ENCODE measurements around the gene CDON.

Gene CDON

GRCh38 chr11:126109941-126110731, 47.5 kb upstream of the CDON start:
- no peak overlapping the region for H3K4me3 ChIP-seq (ENCODE audit: insufficient read depth, low read length, poor library complexity, severe bottlenecking)

GRCh38 chr11:126106594-126107328, 44.1 kb upstream of the CDON start:
- Histone ChIP-seq H4K20me1 (ENCODE audit: low read depth, low read length) (no peaks in the 10 kb centered on the region), H3K4me3 (ENCODE audit: insufficient read depth, low read length, poor library complexity, severe bottlenecking) (no peak overlapping the region), H3F3A (ENCODE audit: insufficient read depth) (no peaks in the 10 kb centered on the region), H3K9ac (ENCODE audit: low read length) (no peak overlapping the region), H3K4me2 (ENCODE audit: low read depth, low read length, poor library complexity, severe bottlenecking) (no peak overlapping the region), H2AFZ (ENCODE audit: low read depth, low read length, severe bottlenecking) (no peak overlapping the region), H3K27ac (ENCODE audit: low read depth, low read length) (no peak overlapping the region), H3K36me3 (ENCODE audit: low read length) (no peaks in the 10 kb centered on the region), H3K79me2 (ENCODE audit: insufficient read depth, low read length) (no peaks in the 10 kb centered on the region), H3K27me3 (ENCODE audit: low read length) (no peaks in the 10 kb centered on the region), H3K9me2 (replicated peaks; ENCODE audit: insufficient read depth, low read length) (no peaks in the 10 kb centered on the region), H3K9me3 (ENCODE audit: insufficient read depth, low read length) (no peaks in the 10 kb centered on the region)
- TF ChIP-seq EZH2phosphoT487 (conservative IDR thresholded peaks at IDR 0.05; ENCODE audit: low read length): no peak
- TF ChIP-seq, protein P1, sequence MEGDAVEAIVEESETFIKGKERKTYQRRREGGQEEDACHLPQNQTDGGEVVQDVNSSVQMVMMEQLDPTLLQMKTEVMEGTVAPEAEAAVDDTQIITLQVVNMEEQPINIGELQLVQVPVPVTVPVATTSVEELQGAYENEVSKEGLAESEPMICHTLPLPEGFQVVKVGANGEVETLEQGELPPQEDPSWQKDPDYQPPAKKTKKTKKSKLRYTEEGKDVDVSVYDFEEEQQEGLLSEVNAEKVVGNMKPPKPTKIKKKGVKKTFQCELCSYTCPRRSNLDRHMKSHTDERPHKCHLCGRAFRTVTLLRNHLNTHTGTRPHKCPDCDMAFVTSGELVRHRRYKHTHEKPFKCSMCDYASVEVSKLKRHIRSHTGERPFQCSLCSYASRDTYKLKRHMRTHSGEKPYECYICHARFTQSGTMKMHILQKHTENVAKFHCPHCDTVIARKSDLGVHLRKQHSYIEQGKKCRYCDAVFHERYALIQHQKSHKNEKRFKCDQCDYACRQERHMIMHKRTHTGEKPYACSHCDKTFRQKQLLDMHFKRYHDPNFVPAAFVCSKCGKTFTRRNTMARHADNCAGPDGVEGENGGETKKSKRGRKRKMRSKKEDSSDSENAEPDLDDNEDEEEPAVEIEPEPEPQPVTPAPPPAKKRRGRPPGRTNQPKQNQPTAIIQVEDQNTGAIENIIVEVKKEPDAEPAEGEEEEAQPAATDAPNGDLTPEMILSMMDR (IDR thresholded peaks at IDR 0.05; ENCODE audit: insufficient read depth, low read length, poor library complexity, severe bottlenecking): no peak

More at GRCh38 chr11:126109941-126110731, 47.5 kb upstream of the CDON start:
- Histone ChIP-seq H3K9me2 (replicated peaks; ENCODE audit: insufficient read depth, low read length) (no peaks in the 10 kb centered on the region), H3K9ac (ENCODE audit: low read length) (no peak overlapping the region), H4K20me1 (ENCODE audit: low read depth, low read length) (no peaks in the 10 kb centered on the region), H3K79me2 (ENCODE audit: insufficient read depth, low read length) (no peaks in the 10 kb centered on the region), H3K27me3 (ENCODE audit: low read length) (no peaks in the 10 kb centered on the region), H3K27ac (ENCODE audit: low read depth, low read length) (no peak overlapping the region), H3F3A (ENCODE audit: insufficient read depth) (no peaks in the 10 kb centered on the region), H2AFZ (ENCODE audit: low read depth, low read length, severe bottlenecking) (no peak overlapping the region), H3K4me2 (ENCODE audit: low read depth, low read length, poor library complexity, severe bottlenecking) (no peak overlapping the region), H3K36me3 (ENCODE audit: low read length) (no peaks in the 10 kb centered on the region), H3K9me3 (ENCODE audit: insufficient read depth, low read length) (no peaks in the 10 kb centered on the region)
- TF ChIP-seq EZH2phosphoT487 (conservative IDR thresholded peaks at IDR 0.05; ENCODE audit: low read length): no peak
- TF ChIP-seq, protein P1 (IDR thresholded peaks at IDR 0.05; ENCODE audit: insufficient read depth, low read length, poor library complexity, severe bottlenecking): no peak

- H3K79me2 ChIP-seq (ENCODE audit: insufficient read depth, low read length): no peaks in the 10 kb centered on the region
- no peaks in the 10 kb centered on the region for H3K9me3 ChIP-seq (ENCODE audit: insufficient read depth, low read length)
- H3K9me2 ChIP-seq (replicated peaks; ENCODE audit: insufficient read depth, low read length): no peaks in the 10 kb centered on the region
- no peak overlapping the region for H2AFZ ChIP-seq (ENCODE audit: low read depth, low read length, severe bottlenecking)
- H3K27ac ChIP-seq (ENCODE audit: low read depth, low read length): no peak overlapping the region
- no peaks in the 10 kb centered on the region for H3K27me3 ChIP-seq (ENCODE audit: low read length)
- TF ChIP-seq, protein P1 (IDR thresholded peaks at IDR 0.05; ENCODE audit: insufficient read depth, low read length, poor library complexity, severe bottlenecking): no peak
- TF ChIP-seq EZH2phosphoT487 (conservative IDR thresholded peaks at IDR 0.05; ENCODE audit: low read length): no peak
- H3K9ac ChIP-seq (ENCODE audit: low read length): no peak overlapping the region
- no peaks in the 10 kb centered on the region for H4K20me1 ChIP-seq (ENCODE audit: low read depth, low read length)
- no peaks in the 10 kb centered on the region for H3K36me3 ChIP-seq (ENCODE audit: low read length)
- no peaks in the 10 kb centered on the region for H3F3A ChIP-seq (ENCODE audit: insufficient read depth)
- no peak overlapping the region for H3K4me2 ChIP-seq (ENCODE audit: low read depth, low read length, poor library complexity, severe bottlenecking)
- no peak overlapping the region for H3K4me3 ChIP-seq (ENCODE audit: insufficient read depth, low read length, poor library complexity, severe bottlenecking)
Measured at GRCh38 chr11:126105748-126106080, 43.0 kb upstream of the CDON start.

Measured in SU-DHL-6 (cell line).